HEK293T (cell line): Measurements from ENCODE around the gene ADCY10.
"Not testable (repeated sequence)": the region's sequence is repeated elsewhere in the genome, so short reads cannot be mapped to it uniquely, and the experiment has no call there.

ENCODE experiments used
- ARNT ChIP-seq: fragments of 450-650 bp; IDR thresholded peaks from 2 replicates; pipeline ENCODE4 v1.6.1; 2017; ENCODE audit warnings: mild to moderate bottlenecking
- BHLHE40 ChIP-seq: fragments of 450-650 bp; IDR thresholded peaks from 2 replicates; pipeline ENCODE4 v1.6.1; 2016; ENCODE audit warnings: mild to moderate bottlenecking, moderate library complexity, borderline replicate concordance
- CTBP1 ChIP-seq: fragments of 450-650 bp; IDR thresholded peaks from 2 replicates; pipeline ENCODE4 v1.6.1; 2016; ENCODE audit warnings: borderline replicate concordance
- ELF4 ChIP-seq: fragments of 450-650 bp; IDR thresholded peaks from 2 replicates; pipeline ENCODE4 v1.6.1; 2017; ENCODE audit warnings: antibody characterized with exemption
- FOXA1 ChIP-seq: fragments of 450-650 bp; IDR thresholded peaks from 2 replicates; pipeline ENCODE4 v1.6.1; 2016; ENCODE audit warnings: mild to moderate bottlenecking
- FOXK2 ChIP-seq: fragments of 450-650 bp; IDR thresholded peaks from 2 replicates; pipeline ENCODE4 v1.6.1; 2016; ENCODE audit warnings: mild to moderate bottlenecking
- FOXM1 ChIP-seq: fragments of 450-650 bp; IDR thresholded peaks from 2 replicates; pipeline ENCODE4 v1.6.1; 2017; ENCODE audit warnings: mild to moderate bottlenecking, borderline replicate concordance
- HDGF ChIP-seq: fragments of 450-650 bp; IDR thresholded peaks from 2 replicates; pipeline ENCODE4 v1.6.1; 2017; ENCODE audit warnings: antibody characterized with exemption, borderline replicate concordance
- LEF1 ChIP-seq: fragments of 450-650 bp; IDR thresholded peaks from 2 replicates; pipeline ENCODE4 v1.6.1; 2017; ENCODE audit warnings: mild to moderate bottlenecking, borderline replicate concordance
- NFRKB ChIP-seq: fragments of 450-650 bp; IDR thresholded peaks from 2 replicates; pipeline ENCODE4 v1.6.1; 2016; ENCODE audit warnings: mild to moderate bottlenecking, moderate library complexity
- SP1 ChIP-seq: fragments of 450-650 bp; IDR thresholded peaks from 2 replicates; pipeline ENCODE4 v1.6.1; 2017
- SUZ12 ChIP-seq: fragments of 450-650 bp; IDR thresholded peaks from 2 replicates; pipeline ENCODE4 v1.6.1; 2016; ENCODE audit warnings: mild to moderate bottlenecking
- TARDBP ChIP-seq: fragments of 450-650 bp; IDR thresholded peaks from 2 replicates; pipeline ENCODE4 v1.6.1; 2016
- ZNF384 ChIP-seq: fragments of 450-650 bp; IDR thresholded peaks from 2 replicates; pipeline ENCODE4 v1.6.1; 2016

GRCh38 chr1:167863191-167863920, 50.6 kb downstream of the ADCY10 start:
- TF ChIP-seq SUZ12, FOXA1, FOXM1, SP1, ELF4, LEF1, CTBP1, TARDBP, ARNT, FOXK2, HDGF, ZNF384, BHLHE40, NFRKB: not testable (repeated sequence)
